Epithelial cell of alveolus of lung (primary cell): Measurements from ENCODE around the gene PCDHA6. TPM values are rescaled to one million over a fixed set of nuclear protein-coding genes. Genes with fewer than 3 reads are reported as not detected.

Experiments
- total RNA-seq: library from RNA; depleted of rRNA; stranded (reverse); fragments of >200 nt; gene quantifications from 2 replicates; pipeline ENCODE4 v1.2.1, GENCODE V29; 2015

PCDHA6 gene
- total RNA-seq, result not detected in 2 replicates

GRCh38 chr5:140827704-140828361, at the start of gene PCDHA6:
TSS of gene PCDHA6 (plus strand) at chr5:140827960. CDS start at chr5:140828092, 132 bp downstream.

GRCh38 chr5:140785905-140786686, 41.7 kb upstream of the PCDHA6 start, which contains the start of gene PCDHA1:
TSS of gene PCDHA1 (plus strand) at chr5:140786140.

DNA sequence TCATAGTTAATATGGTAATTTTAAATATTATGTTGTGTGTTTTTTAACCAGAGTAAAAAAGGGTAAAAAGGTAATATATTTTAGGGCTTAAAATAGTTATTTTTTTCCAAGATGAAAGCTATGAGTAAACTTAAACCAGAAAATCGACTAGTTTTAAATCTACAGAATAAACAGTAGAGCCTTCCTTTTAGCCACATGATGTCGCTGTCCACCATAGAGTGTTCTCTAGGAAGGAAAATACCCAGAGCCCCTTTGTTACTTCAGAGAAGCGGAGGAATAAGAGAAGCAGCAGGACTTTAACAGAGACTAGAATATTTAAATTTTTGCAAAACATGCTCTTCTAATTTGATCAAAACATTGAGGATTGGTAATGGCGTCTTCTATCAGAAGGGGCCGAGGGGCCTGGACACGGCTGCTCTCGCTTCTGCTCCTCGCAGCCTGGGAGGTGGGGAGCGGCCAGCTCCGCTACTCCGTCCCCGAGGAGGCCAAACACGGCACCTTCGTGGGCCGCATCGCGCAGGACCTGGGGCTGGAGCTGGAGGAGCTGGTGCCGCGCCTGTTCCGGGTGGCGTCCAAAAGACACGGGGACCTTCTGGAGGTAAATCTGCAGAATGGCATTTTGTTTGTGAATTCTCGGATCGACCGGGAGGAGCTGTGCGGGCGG, 33.0 kb upstream of the PCDHA6 start, which contains the start of gene PCDHA2:
Gene PCDHA2 (plus strand): TSS at position 258 of the 664 bp plus-strand sequence.

DNA sequence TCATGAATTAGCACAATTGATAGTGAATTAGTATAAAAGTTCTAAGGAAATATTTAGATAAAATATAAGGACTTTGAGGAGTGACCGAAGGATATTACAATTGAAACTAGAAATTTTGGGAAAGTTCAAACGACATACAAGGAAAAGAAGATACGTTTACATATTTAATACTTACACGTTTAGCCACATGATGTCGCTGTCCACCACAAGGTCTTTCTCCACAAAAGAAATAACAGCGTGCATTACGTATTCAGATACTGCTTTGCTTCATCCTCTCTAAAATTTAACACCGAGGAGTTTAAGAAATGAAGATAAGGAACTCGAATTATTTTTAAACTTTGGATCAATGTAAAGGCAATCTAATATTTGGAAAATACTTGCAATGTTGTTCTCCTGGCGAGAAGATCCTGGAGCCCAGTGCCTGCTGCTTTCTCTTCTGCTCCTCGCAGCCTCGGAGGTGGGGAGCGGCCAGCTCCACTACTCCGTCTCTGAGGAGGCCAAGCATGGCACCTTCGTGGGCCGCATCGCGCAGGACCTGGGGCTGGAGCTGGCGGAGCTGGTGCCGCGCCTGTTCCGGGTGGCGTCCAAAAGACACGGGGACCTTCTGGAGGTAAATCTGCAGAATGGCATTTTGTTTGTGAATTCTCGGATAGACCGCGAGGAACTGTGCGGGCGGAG, 26.8 kb upstream of the PCDHA6 start, which contains the start of gene PCDHA3:
Gene PCDHA3 (plus strand): TSS at position 242 of the 678 bp plus-strand sequence.

DNA sequence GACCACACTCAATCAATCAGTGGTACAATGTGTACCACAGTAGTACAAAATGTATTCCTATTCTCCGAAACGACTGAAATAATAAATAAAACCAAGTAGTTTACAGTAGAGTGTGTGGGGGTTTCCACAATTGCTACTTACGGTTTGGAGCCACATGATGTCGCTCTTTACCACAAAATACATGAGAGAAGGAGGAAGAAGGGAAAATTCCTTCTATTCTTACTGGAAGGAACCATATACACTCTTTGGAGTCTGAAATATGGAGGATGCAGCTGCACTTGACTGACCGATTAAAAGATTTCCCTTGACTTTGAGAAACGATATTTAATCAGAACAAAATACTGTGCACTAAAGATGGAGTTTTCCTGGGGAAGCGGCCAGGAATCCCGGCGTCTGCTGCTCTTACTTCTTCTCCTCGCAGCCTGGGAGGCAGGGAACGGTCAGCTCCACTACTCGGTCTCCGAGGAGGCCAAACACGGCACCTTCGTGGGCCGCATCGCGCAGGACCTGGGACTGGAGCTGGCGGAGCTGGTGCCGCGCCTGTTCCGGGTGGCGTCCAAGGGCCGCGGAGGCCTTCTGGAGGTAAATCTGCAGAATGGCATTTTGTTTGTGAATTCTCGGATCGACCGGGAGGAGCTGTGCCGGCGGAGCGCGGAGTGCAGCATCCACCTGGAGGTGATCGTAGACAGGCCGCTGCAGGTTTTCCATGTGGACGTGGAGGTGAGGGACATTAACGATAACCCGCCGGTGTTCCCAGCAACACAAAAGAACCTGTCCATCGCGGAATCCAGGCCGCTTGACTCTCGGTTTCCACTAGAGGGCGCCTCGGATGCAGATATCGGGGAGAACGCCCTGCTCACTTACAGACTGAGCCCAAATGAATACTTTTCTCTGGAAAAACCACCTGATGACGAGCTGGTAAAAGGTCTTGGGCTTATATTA, 20.7 kb upstream of the PCDHA6 start, which contains the start of gene PCDHA4:
Gene PCDHA4 (plus strand): TSS at position 235 of the 942 bp plus-strand sequence.

DNA sequence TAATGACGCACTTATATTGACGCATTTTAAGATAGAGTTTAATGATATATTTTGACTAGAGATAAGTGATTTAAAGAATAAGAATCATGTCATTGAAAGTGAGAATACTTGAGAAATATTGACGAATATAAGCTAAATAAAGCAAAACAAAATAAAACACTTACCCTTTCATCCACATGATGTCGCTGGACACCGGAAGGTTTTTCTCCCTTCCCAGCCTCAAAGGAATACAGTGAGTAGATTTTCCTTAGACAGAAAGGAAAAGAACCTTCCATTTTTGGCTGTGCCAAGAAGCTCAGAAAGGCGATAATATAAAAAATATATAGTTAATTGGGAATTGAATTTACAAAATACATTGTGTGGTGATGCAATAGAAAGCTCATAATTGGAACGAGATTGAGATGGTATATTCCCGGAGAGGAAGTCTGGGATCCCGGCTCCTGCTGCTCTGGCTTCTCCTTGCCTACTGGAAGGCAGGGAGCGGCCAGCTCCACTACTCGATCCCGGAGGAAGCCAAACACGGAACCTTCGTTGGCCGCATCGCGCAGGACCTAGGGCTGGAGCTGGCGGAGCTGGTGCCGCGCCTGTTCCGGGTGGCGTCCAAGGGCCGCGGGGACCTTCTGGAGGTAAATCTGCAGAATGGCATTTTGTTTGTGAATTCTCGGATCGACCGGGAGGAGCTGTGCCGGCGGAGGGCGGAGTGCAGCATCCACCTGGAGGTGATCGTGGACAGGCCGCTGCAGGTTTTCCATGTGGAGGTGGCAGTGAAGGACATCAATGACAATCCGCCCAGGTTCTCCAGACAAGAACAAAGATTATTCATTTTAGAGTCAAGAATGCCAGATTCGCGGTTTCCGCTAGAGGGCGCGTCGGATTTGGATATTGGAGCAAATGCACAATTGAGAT, 6.1 kb upstream of the PCDHA6 start, which contains the start of gene PCDHA5:
Gene PCDHA5 (plus strand): TSS at position 239 of the 906 bp plus-strand sequence.

GRCh38 chr5:140833993-140834392, 6.2 kb downstream of the PCDHA6 start, which contains the start of gene PCDHA7:
TSS of gene PCDHA7 (plus strand) at chr5:140834269. CDS start at chr5:140834384, 115 bp downstream.

DNA sequence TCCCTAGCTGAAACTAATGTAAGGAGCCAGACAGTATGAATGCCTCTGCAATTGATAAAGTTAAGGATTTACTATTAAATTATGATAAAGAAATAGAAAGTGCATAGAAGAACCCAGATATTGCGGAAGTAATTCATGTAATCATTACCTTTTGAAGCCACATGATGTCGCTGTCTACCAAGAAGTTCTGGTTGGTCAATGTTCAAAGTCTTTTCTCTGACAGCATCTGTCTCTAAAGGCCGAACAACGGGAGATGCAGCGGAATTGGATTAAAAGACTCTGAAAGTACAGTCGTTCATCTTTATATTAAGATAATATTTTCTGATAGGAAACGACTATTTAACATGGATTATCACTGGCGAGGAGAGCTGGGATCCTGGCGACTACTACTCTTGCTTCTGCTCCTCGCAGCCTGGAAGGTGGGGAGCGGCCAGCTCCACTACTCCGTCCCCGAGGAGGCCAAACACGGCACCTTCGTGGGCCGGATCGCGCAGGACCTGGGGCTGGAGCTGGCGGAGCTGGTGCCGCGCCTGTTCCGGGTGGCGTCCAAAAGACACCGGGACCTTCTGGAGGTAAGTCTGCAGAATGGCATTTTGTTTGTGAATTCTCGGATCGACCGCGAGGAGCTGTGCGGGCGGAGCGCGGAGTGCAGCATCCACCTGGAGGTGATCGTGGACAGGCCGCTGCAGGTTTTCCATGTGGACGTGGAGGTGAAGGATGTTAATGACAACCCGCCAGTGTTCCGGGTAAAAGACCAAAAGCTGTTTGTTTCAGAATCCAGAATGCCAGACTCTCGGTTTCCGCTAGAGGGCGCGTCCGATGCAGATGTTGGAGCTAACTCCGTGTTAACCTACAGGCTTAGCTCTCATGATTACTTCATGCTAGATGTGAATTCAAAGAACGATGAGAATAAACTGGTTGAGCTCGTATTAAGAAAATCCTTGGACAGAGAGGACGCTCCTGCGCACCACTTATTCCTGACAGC, 13.5 kb downstream of the PCDHA6 start, which contains the start of gene PCDHA8:
Gene PCDHA8 (plus strand): TSS at position 210 of the 985 bp plus-strand sequence. CDS start 135 bp downstream, at position 345.

GRCh38 chr5:140848139-140849102, 20.7 kb downstream of the PCDHA6 start, which contains the start of gene PCDHA9:
TSS of gene PCDHA9 (plus strand) at chr5:140848382. CDS start at chr5:140848496, 114 bp downstream.

DNA sequence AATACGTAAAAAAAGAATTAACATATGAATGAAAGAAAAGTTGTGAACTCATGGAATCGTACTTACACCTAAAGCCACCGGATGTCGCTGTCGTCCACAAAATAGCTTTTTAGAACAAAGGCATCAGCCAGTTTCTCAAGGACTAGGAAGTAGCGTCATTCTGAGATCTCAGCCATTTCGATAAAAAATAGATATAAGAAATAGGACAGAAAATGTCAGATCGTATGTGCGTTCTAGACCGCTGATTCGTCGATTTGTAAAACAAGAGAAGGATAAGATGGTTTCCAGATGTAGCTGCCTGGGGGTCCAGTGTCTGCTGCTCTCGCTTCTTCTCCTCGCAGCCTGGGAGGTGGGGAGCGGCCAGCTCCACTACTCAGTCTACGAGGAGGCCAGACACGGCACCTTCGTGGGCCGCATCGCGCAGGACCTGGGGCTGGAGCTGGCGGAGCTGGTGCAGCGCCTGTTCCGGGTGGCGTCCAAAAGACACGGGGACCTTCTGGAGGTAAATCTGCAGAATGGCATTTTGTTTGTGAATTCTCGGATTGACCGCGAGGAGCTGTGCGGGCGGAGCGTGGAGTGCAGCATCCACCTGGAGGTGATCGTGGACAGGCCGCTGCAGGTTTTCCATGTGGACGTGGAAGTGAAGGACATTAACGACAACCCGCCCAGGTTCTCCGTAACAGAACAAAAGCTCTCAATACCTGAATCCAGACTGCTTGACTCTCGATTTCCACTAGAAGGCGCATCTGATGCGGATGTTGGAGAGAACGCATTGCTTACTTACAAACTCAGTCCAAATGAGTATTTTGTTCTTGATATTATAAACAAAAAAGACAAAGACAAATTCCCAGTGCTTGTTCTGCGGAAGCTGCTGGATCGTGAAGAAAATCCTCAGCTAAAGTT, 28.3 kb downstream of the PCDHA6 start, which contains the start of gene PCDHA10:
Gene PCDHA10 (plus strand): TSS at position 126 of the 903 bp plus-strand sequence. CDS start 152 bp downstream, at position 278.

DNA sequence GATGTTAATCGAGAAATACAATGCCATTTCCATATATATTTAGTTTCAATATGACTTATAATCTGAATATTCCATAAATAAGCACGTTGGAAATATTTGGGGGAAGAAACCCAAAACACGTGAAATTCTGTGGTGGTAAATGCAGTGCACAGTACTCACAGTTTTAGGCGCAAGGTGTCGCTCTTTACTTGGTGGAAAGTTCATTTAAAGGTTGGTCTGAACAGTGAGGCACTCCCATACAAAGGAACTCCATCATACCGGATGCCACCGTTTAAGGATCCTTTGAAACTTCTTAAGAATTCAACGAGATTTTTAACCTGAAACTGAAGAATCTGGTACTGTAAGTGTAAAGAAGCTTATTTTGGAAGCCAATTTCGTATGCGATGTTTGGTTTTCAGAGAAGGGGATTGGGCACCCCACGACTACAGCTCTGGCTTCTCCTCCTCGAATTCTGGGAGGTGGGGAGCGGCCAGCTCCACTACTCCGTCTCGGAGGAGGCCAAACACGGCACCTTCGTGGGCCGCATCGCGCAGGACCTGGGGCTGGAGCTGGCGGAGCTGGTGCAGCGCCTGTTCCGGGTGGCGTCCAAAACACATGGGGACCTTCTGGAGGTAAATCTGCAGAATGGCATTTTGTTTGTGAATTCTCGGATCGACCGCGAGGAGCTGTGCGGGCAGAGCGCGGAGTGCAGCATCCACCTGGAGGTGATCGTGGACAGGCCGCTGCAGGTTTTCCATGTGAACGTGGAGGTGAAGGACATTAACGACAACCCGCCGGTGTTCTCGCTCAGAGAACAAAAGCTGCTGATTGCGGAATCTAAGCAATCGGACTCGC, 41.2 kb downstream of the PCDHA6 start, which contains the start of gene PCDHA11:
Gene PCDHA11 (plus strand): TSS at position 237 of the 834 bp plus-strand sequence. CDS start 147 bp downstream, at position 384.

DNA sequence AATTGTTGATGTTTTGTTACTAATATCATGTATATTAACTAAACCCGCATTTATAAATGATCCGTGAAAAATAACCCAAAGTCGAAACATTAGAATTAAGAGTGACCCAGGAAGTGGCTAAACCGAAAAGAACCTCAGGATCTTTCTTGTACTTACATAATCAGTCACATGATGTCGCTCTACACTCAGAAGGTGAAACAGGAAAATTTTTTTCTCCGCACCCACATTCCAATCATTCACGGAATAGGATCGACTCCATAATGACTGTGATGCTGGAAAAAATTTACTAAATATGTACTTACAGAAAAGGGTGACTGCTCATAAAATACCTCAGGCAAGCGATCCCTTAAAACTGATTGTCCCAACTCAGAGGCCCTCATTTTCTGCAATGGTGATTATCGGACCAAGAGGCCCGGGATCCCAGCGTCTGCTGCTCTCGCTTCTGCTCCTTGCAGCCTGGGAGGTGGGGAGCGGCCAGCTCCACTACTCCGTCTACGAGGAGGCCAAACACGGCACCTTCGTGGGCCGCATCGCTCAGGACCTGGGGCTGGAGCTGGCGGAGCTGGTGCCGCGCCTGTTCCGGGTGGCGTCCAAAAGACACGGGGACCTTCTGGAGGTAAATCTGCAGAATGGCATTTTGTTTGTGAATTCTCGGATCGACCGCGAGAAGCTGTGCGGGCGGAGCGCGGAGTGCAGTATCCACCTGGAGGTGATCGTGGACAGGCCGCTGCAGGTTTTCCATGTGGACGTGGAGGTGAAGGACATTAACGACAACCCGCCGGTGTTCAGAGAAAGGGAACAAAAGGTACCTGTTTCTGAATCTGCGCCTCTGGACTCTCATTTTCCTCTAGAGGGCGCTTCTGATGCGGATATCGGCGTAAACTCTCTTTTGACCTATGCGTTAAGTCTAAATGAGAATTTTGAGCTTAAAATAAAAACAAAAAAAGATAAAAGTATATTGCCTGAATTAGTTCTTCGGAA, 47.6 kb downstream of the PCDHA6 start, which contains the start of gene PCDHA12:
Gene PCDHA12 (plus strand): TSS at position 224 of the 981 bp plus-strand sequence. CDS start 165 bp downstream, at position 389.

